Panc1 (cell line): ENCODE data around the gene AEBP1. TPM values are rescaled to one million over a fixed set of nuclear protein-coding genes. Genes with fewer than 3 reads are reported as not detected.

Source experiments
- ATAC-seq: fragments of 200-7000 bp; cut with Tn5 transposase; 2 replicates; pipeline ENCODE4 v1.9.1; 2020; ENCODE audit warnings: mild to moderate bottlenecking, moderate library complexity
- BruUV-seq: library from RNA; stranded (reverse); fragments of 400-500 nt; replicated peaks from 2 replicates; lab custom pipeline; 2021; lab: Mats Ljungman, UMichigan
- CTCF ChIA-PET: fragments of 300-600 bp; sonication (Branson Sonifier 250); formaldehyde crosslinking; loops from one replicate; lab custom pipeline; 2022; ENCODE audit warnings: antibody characterized with exemption; lab: Charles Lee
- POLR2A ChIA-PET: fragments of 300-600 bp; sonication (Branson Sonifier 250); formaldehyde crosslinking; loops from one replicate; lab custom pipeline; 2022; ENCODE audit warnings: antibody characterized with exemption; lab: Charles Lee
- DNase-seq: peaks from one replicate; pipeline ENCODE4 v3.0.0-alpha.2; 2010; ENCODE audit warnings: low read depth, low spot score
- H3K27ac ChIP-seq: 2 replicates; pipeline ENCODE4 v1.5.1; 2011; ENCODE audit warnings: mild to moderate bottlenecking, low read length, inconsistent platforms
- H3K27me3 ChIP-seq: fragments of 200-500 bp; sonication (Bioruptor generic); 2 replicates; pipeline ENCODE4 v1.6.0; 2014; ENCODE audit warnings: low read length, inconsistent platforms; ENCODE audit not compliant: control insufficient read depth, insufficient read depth
- H3K36me3 ChIP-seq: fragments of 200-500 bp; sonication (Bioruptor generic); 2 replicates; pipeline ENCODE4 v1.5.1; 2014; ENCODE audit warnings: inconsistent platforms, mild to moderate bottlenecking, low read length, moderate library complexity; ENCODE audit not compliant: control insufficient read depth, insufficient read depth
- H3K4me1 ChIP-seq: 2 replicates; pipeline ENCODE4 v1.5.1; 2011; ENCODE audit warnings: inconsistent platforms, mild to moderate bottlenecking, low read length, moderate library complexity; ENCODE audit not compliant: control insufficient read depth, insufficient read depth
- H3K4me3 ChIP-seq, 2 experiments: 2 replicates each; pipeline ENCODE4 v1.5.1; 2011 to 2012; ENCODE audit warnings: low read depth in 2 of 2, low read length in 2 of 2, mild to moderate bottlenecking in 2 of 2, inconsistent platforms in 1 of 2, moderate library complexity in 1 of 2
- H3K9me3 ChIP-seq: fragments of 200-500 bp; sonication (Bioruptor generic); 2 replicates; pipeline ENCODE4 v1.5.1; 2014; ENCODE audit warnings: low read depth, mild to moderate bottlenecking, inconsistent platforms, low read length, moderate library complexity; ENCODE audit not compliant: control insufficient read depth, insufficient read depth
- POLR2AphosphoS5 ChIP-seq: IDR thresholded peaks from 2 replicates; pipeline ENCODE4 v1.6.1; 2012; ENCODE audit warnings: mild to moderate bottlenecking, low read depth, low read length, moderate library complexity
- SIN3A ChIP-seq: IDR thresholded peaks from 2 replicates; pipeline ENCODE4 v1.6.1; 2012; ENCODE audit warnings: low read depth, mild to moderate bottlenecking, low read length, moderate library complexity, borderline replicate concordance; ENCODE audit not compliant: insufficient read depth
- TCF7L2 ChIP-seq: IDR thresholded peaks from 2 replicates; pipeline ENCODE4 v1.6.1; 2011; ENCODE audit warnings: mild to moderate bottlenecking, low read depth, low read length, inconsistent platforms
- in situ Hi-C: cut with HindIII; loops from 2 replicates; pipeline ENCODE4 v1.10.0; 2016; ENCODE audit warnings: low sequenced_read_pairs, low pct_unique_long_range_greater_than_20kb
- intact Hi-C: fragments of 100-400 bp; cut with micrococcal nuclease; formaldehyde crosslinking; loops from one replicate; pipeline ENCODE4 v1.10.0; 2022; ENCODE audit not compliant: unreplicated experiment
- total RNA-seq: library from RNA; stranded (reverse); gene quantifications from one replicate; pipeline ENCODE4 v1.2.1, GENCODE V29; 2021; ENCODE audit not compliant: unreplicated experiment
- TF ChIP-seq, protein P1 (sequence below): fragments of 450-650 bp; IDR thresholded peaks from 2 replicates; pipeline ENCODE4 v1.5.1; 2017; ENCODE audit warnings: mild to moderate bottlenecking
- TF ChIP-seq, protein P2 (sequence below), 2 experiments: IDR thresholded peaks; 2 replicates each; pipeline ENCODE4 v1.6.1; 2011 to 2012; ENCODE audit warnings: low read depth in 2 of 2, control low read depth in 1 of 2, low read length in 1 of 2, mild to moderate bottlenecking in 1 of 2, moderate library complexity in 1 of 2; ENCODE audit not compliant: insufficient read depth in 1 of 2

Gene AEBP1
- total RNA-seq, 1 experiment from 2014 or later: 0.62 TPM

GRCh38 chr7:44071726-44072363 is 32.3 kb upstream of the AEBP1 start:
- in situ Hi-C loops: no loop called here
- CTCF ChIA-PET: interaction anchor here (0.6 kb wide), 1 partner anchor 33 kb away, joined by 7 read pairs; no protein-coding TSS in a partner anchor
- TF ChIP-seq TCF7L2: no peak
- intact Hi-C loops: loop anchor here (5.0 kb wide), 1 partner anchor 125 kb away; no protein-coding TSS in a partner anchor
- Histone ChIP-seq H3K27ac (no peak overlapping the region), H3K9me3 (no peaks in the 10 kb centered on the region), H3K27me3 (no peaks in the 10 kb centered on the region), H3K4me1 (peaks cover 4% of the 10 kb centered on the region; the same call in 1 of the 2 replicates), H3K36me3 (no peaks in the 10 kb centered on the region), H3K4me3 (no peak overlapping the region)
- POLR2A ChIA-PET: no interaction called here
- no TSS peak for BruUV-seq
- DNase-seq: no peak
- no peak for ATAC-seq

DNA sequence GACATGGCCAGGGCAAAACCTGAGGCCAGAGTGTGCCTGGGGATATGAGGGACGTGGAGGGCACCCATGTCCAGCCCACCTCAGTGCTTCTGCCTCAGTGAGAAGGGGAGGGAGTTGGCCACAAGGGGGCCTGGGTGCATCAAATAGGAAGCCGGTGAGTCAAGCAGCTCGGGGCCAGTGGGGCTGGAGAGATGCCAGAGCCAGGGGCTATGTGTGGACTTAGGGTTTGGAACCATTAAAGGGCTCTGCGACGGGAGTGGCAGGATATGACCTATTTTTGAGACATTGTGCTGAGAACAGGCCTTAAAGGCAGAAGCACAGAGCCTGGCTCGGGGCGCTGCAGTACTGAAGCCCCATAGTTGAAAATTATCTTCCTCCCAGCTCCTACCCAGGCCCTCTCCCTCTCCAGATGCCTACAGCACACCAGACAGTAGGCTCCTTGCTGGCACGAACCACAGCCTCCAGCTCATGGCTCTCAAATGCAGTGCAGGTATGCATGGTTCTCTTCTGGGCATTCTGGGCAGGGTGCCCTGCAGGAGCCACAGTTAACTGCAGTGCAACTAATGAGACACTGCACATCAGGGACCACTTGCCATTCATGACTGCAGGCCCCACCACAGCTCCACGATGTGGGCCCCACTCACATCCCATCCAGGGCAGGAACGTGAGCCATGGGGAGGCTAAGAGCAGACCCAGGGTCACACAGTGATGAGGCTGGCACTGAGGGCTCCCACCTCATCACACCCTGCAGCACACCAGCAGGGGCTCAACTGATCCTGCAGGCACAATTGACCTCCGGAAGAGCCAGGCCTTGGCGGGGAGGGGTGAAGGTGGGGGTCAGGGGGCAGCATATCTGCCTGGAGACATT is 31.5 kb upstream of the AEBP1 start:
- no peaks in the 10 kb centered on the region for H3K36me3 ChIP-seq
- TF ChIP-seq POLR2AphosphoS5 (0 out of 2 replicates have a peak, but pooled peaks have one; percentile 34), SIN3A (no peak), TCF7L2 (peak; percentile 32; the same call in 1 of the 2 replicates)
- TF ChIP-seq, protein P1, sequence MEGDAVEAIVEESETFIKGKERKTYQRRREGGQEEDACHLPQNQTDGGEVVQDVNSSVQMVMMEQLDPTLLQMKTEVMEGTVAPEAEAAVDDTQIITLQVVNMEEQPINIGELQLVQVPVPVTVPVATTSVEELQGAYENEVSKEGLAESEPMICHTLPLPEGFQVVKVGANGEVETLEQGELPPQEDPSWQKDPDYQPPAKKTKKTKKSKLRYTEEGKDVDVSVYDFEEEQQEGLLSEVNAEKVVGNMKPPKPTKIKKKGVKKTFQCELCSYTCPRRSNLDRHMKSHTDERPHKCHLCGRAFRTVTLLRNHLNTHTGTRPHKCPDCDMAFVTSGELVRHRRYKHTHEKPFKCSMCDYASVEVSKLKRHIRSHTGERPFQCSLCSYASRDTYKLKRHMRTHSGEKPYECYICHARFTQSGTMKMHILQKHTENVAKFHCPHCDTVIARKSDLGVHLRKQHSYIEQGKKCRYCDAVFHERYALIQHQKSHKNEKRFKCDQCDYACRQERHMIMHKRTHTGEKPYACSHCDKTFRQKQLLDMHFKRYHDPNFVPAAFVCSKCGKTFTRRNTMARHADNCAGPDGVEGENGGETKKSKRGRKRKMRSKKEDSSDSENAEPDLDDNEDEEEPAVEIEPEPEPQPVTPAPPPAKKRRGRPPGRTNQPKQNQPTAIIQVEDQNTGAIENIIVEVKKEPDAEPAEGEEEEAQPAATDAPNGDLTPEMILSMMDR: peak; percentile 86; the same call in 1 of the 2 replicates
- TF ChIP-seq, protein P2, sequence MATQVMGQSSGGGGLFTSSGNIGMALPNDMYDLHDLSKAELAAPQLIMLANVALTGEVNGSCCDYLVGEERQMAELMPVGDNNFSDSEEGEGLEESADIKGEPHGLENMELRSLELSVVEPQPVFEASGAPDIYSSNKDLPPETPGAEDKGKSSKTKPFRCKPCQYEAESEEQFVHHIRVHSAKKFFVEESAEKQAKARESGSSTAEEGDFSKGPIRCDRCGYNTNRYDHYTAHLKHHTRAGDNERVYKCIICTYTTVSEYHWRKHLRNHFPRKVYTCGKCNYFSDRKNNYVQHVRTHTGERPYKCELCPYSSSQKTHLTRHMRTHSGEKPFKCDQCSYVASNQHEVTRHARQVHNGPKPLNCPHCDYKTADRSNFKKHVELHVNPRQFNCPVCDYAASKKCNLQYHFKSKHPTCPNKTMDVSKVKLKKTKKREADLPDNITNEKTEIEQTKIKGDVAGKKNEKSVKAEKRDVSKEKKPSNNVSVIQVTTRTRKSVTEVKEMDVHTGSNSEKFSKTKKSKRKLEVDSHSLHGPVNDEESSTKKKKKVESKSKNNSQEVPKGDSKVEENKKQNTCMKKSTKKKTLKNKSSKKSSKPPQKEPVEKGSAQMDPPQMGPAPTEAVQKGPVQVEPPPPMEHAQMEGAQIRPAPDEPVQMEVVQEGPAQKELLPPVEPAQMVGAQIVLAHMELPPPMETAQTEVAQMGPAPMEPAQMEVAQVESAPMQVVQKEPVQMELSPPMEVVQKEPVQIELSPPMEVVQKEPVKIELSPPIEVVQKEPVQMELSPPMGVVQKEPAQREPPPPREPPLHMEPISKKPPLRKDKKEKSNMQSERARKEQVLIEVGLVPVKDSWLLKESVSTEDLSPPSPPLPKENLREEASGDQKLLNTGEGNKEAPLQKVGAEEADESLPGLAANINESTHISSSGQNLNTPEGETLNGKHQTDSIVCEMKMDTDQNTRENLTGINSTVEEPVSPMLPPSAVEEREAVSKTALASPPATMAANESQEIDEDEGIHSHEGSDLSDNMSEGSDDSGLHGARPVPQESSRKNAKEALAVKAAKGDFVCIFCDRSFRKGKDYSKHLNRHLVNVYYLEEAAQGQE (IDR thresholded peaks at IDR 0.05; ENCODE audit: insufficient read depth in 1 of 2, low read depth in 2 of 2, low read length in 1 of 2): no peak
- peaks cover 4% of the 10 kb centered on the region; the same call in 1 of the 2 replicates for H3K4me1 ChIP-seq
- intact Hi-C loops (loop anchor here (5.0 kb wide), 1 partner anchor 125 kb away; no protein-coding TSS in a partner anchor), in situ Hi-C loops (no loop called here)
- DNase-seq (no peak), ATAC-seq (peak; percentile 70)
- BruUV-seq: no TSS peak
- H3K27me3 ChIP-seq: no peaks in the 10 kb centered on the region
- H3K4me3 ChIP-seq: no peak overlapping the region
- CTCF ChIA-PET: interaction anchor here (0.6 kb wide), 1 partner anchor 33 kb away, joined by 7 read pairs; no protein-coding TSS in a partner anchor
- POLR2A ChIA-PET: no interaction called here
- no peak overlapping the region for H3K27ac ChIP-seq
- H3K9me3 ChIP-seq: no peaks in the 10 kb centered on the region
